HCT116 (cell line): Measurements from ENCODE around the gene MADCAM1. TPM values are rescaled to one million over a fixed set of nuclear protein-coding genes. Genes with fewer than 3 reads are reported as not detected.

Source experiments
- ATAC-seq: fragments of 200-7000 bp; cut with Tn5 transposase; 2 replicates; pipeline ENCODE4 v1.9.1; 2020; ENCODE audit warnings: mild to moderate bottlenecking, moderate library complexity
- BruUV-seq: library from RNA; stranded (reverse); fragments of 400-500 nt; replicated peaks from 2 replicates; lab custom pipeline; 2021; lab: Mats Ljungman, UMichigan
- CTCF ChIA-PET: fragments of 300-600 bp; sonication (Branson Sonifier 250); formaldehyde crosslinking; loops from one replicate; lab custom pipeline; 2021; ENCODE audit warnings: antibody characterized with exemption; lab: Charles Lee
- POLR2A ChIA-PET: fragments of 300-600, 350-600 bp; sonication (Branson Sonifier 250); formaldehyde crosslinking; loops from one replicate; lab custom pipeline; 2021; ENCODE audit warnings: antibody characterized with exemption; lab: Charles Lee
- RAD21 ChIA-PET, 2 experiments: fragments of 300-600 bp; sonication (Branson Sonifier 250); formaldehyde crosslinking; loops; one replicate each; lab custom pipeline; 2023; ENCODE audit warnings: low total read pairs in 2 of 2; ENCODE audit not compliant: uncharacterized antibody in 2 of 2, unreplicated experiment in 2 of 2, low non-redundant PET in 1 of 2; lab: Charles Lee
- DNase-seq: peaks from one replicate; pipeline ENCODE4 v3.0.0-alpha.2; 2010; ENCODE audit warnings: low read depth, low spot score
- H2AFZ ChIP-seq: fragments of 200-600 bp; shearing (Covaris generic), sonication (generic); 2 replicates; pipeline ENCODE4 v1.6.1; 2017; ENCODE audit warnings: low read depth, mixed run types, mixed read lengths, antibody characterized with exemption, low read length; ENCODE audit not compliant: poor library complexity, severe bottlenecking
- H3K27ac ChIP-seq: 2 replicates; pipeline ENCODE4 v1.5.1; 2012; ENCODE audit warnings: low read depth, low read length
- H3K27me3 ChIP-seq: fragments of 200-600 bp; sonication (generic); 2 replicates; pipeline ENCODE4 v1.6.1; 2016; ENCODE audit warnings: mixed run types, low read length, mixed read lengths; ENCODE audit not compliant: insufficient read depth
- H3K36me3 ChIP-seq, 2 experiments: fragments of 200-500 bp in 1 of 2; fragments of 200-600 bp in 1 of 2; sonication (Bioruptor generic) in 1 of 2; sonication (generic) in 1 of 2; 2 replicates each; pipeline versions ENCODE4 v1.5.1 to v1.6.1; 2014 to 2016; ENCODE audit warnings: low read length in 2 of 2, inconsistent platforms in 1 of 2, mixed read lengths in 1 of 2, mixed run types in 1 of 2; ENCODE audit not compliant: insufficient read depth in 2 of 2, control insufficient read depth in 1 of 2
- H3K4me1 ChIP-seq, 2 experiments: fragments of 200-600 bp in 1 of 2; sonication (generic) in 1 of 2; 2 replicates each; pipeline versions ENCODE4 v1.5.1 to v1.6.1; 2012 to 2017; ENCODE audit warnings: low read length in 2 of 2, inconsistent platforms in 1 of 2, mild to moderate bottlenecking in 1 of 2, mixed read lengths in 1 of 2, mixed run types in 1 of 2, moderate library complexity in 1 of 2; ENCODE audit not compliant: insufficient read depth in 2 of 2, control insufficient read depth in 1 of 2
- H3K4me2 ChIP-seq: fragments of 200-600 bp; sonication (generic); 2 replicates; pipeline ENCODE4 v1.6.1; 2017; ENCODE audit warnings: mixed run types, low read length, mixed read lengths
- H3K4me3 ChIP-seq, 2 experiments: fragments of 200-600 bp in 1 of 2; sonication (generic) in 1 of 2; replicated peaks in 1 of 2; 2 replicates each; pipeline ENCODE4 v1.5.1; 2011 to 2016; ENCODE audit warnings: low read length in 2 of 2, control low read depth in 1 of 2, low read depth in 1 of 2, mild to moderate bottlenecking in 1 of 2, mixed read lengths in 1 of 2, mixed run types in 1 of 2
- H3K79me2 ChIP-seq: fragments of 200-600 bp; sonication (generic); 2 replicates; pipeline ENCODE4 v1.6.1; 2017; ENCODE audit warnings: mild to moderate bottlenecking, mixed run types, low read length, moderate library complexity, mixed read lengths; ENCODE audit not compliant: insufficient read depth
- H3K9ac ChIP-seq: fragments of 200-600 bp; sonication (generic); 2 replicates; pipeline ENCODE4 v1.6.1; 2016; ENCODE audit warnings: low read length, mixed read lengths
- H3K9me2 ChIP-seq: fragments of 200-600 bp; sonication (generic), shearing (Covaris generic); 2 replicates; pipeline ENCODE4 v1.6.1; 2017; ENCODE audit warnings: mixed run types, mild to moderate bottlenecking, moderate library complexity; ENCODE audit not compliant: insufficient read depth
- H3K9me3 ChIP-seq, 2 experiments: fragments of 200-500 bp in 1 of 2; fragments of 200-600 bp in 1 of 2; sonication (Bioruptor generic) in 1 of 2; sonication (generic) in 1 of 2; 2 replicates each; pipeline ENCODE4 v1.6.1; 2014 to 2017; ENCODE audit warnings: low read length in 2 of 2, mixed read lengths in 2 of 2, inconsistent platforms in 1 of 2, low read depth in 1 of 2, mild to moderate bottlenecking in 1 of 2, mixed run types in 1 of 2, moderate library complexity in 1 of 2; ENCODE audit not compliant: control insufficient read depth in 1 of 2, insufficient read depth in 1 of 2
- H4K20me1 ChIP-seq: fragments of 200-600 bp; sonication (generic), shearing (Covaris generic); 2 replicates; pipeline ENCODE4 v1.6.1; 2017; ENCODE audit warnings: mixed run types, mild to moderate bottlenecking, moderate library complexity; ENCODE audit not compliant: insufficient read depth
- ATF3 ChIP-seq: IDR thresholded peaks from 2 replicates; pipeline ENCODE4 v1.6.1; 2012
- CBX3 ChIP-seq: IDR thresholded peaks from 2 replicates; pipeline ENCODE4 v1.6.1; 2012; ENCODE audit warnings: low read depth
- CEBPB ChIP-seq: IDR thresholded peaks from 2 replicates; pipeline ENCODE4 v1.6.1; 2012; ENCODE audit warnings: low read depth
- ELF1 ChIP-seq: IDR thresholded peaks from 2 replicates; pipeline ENCODE4 v1.6.1; 2012; ENCODE audit warnings: low read depth, borderline replicate concordance
- EZH2 ChIP-seq: fragments of 200-600 bp; sonication (generic); IDR thresholded peaks from 2 replicates; pipeline ENCODE4 v1.6.1; 2017; ENCODE audit warnings: antibody characterized with exemption, mixed run types
- EZH2phosphoT487 ChIP-seq: fragments of 200-600 bp; IDR thresholded peaks from 2 replicates; pipeline ENCODE4 v1.6.1; 2018; ENCODE audit warnings: antibody characterized with exemption, borderline replicate concordance
- POLR2A ChIP-seq: IDR thresholded peaks from 2 replicates; pipeline ENCODE4 v1.7.0; 2011; ENCODE audit warnings: borderline replicate concordance; ENCODE audit not compliant: insufficient read depth, insufficient read length; ENCODE audit errors: extremely low read depth
- POLR2AphosphoS5 ChIP-seq: IDR thresholded peaks from 2 replicates; pipeline ENCODE4 v1.6.1; 2011; ENCODE audit warnings: mild to moderate bottlenecking, low read depth, low read length, moderate library complexity
- RAD21 ChIP-seq: IDR thresholded peaks from 2 replicates; pipeline ENCODE4 v1.6.1; 2012; ENCODE audit warnings: low read depth, mild to moderate bottlenecking
- SP1 ChIP-seq: IDR thresholded peaks from 2 replicates; pipeline ENCODE4 v1.6.1; 2012; ENCODE audit warnings: low read depth
- SRF ChIP-seq: IDR thresholded peaks from 2 replicates; pipeline ENCODE4 v1.6.1; 2012; ENCODE audit warnings: low read depth
- TCF7L2 ChIP-seq: IDR thresholded peaks from 2 replicates; pipeline ENCODE4 v1.7.0; 2011; ENCODE audit warnings: borderline replicate concordance, inconsistent platforms; ENCODE audit not compliant: insufficient read depth, insufficient read length; ENCODE audit errors: extremely low read depth
- intact Hi-C: fragments of 100-400 bp; cut with micrococcal nuclease; formaldehyde crosslinking; loops from 2 replicates; pipeline ENCODE4 v1.10.0; 2022
- total RNA-seq: library from RNA; stranded (reverse); gene quantifications from one replicate; pipeline ENCODE4 v1.2.1, GENCODE V29; 2021; ENCODE audit not compliant: unreplicated experiment
- TF ChIP-seq, protein P1 (sequence below): IDR thresholded peaks from 2 replicates; pipeline ENCODE4 v1.6.1; 2012
- TF ChIP-seq, protein P2 (sequence below), 3 experiments: fragments of 200-600 bp in 1 of 3; sonication (generic) in 1 of 3; IDR thresholded peaks in 2 of 3; conservative IDR thresholded peaks in 1 of 3; 2 replicates each; pipeline ENCODE4 v1.5.1; 2012 to 2017; ENCODE audit warnings: low read depth in 2 of 3, low read length in 2 of 3, antibody characterized with exemption in 1 of 3, borderline replicate concordance in 1 of 3, control low read depth in 1 of 3, mild to moderate bottlenecking in 1 of 3, mixed read lengths in 1 of 3, mixed run types in 1 of 3, moderate library complexity in 1 of 3; ENCODE audit not compliant: insufficient read depth in 1 of 3

The MADCAM1 gene
- total RNA-seq, 1 experiment from 2014 or later, result 0.57 TPM

DNA sequence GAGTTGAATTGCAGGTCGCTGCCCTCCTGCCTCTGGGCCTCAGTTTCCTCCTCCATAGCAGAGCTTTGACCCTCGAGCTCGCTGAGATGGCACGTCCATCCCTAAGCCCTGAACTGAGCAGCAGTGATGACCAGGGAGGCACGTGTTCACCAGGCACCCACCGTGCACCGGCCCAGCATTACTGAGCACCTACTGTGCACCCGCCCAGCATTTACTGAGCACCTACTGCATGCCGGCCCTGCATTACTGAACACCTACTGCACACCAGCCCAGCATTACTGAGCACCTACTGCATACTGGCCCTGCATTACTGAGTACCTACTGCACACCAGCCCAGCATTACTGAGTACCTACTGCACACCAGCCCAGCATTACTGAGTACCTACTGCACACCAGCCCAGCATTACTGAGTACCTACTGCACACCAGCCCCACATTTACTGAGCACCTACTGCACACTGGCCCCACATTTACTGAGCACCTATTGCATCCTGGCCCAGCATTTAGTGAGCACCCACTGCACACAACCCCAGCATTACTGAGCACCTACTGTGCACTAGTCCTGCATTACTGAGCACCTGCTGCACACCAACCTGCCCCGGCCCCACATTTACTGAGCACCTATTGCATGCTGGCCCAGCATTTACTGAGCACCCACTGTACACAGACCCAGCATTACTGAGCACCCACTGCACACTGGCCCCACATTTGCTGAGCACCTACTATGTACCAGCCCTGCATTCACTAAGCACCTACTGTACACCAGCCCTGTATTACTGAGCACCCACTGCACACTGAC, 17.3 kb downstream of the MADCAM1 start:
- Histone ChIP-seq H3K79me2 (peaks cover 3% of the 10 kb centered on the region; the same call in 1 of the 2 replicates), H3K4me1 (peaks cover 18 to 32% of the 10 kb centered on the region in 2 experiments), H3K9me3 (no peaks in the 10 kb centered on the region), H4K20me1 (no peaks in the 10 kb centered on the region), H2AFZ (no peak overlapping the region), H3K4me3 (no peak overlapping the region), H3K27ac (no peak overlapping the region), H3K9ac (no peak overlapping the region), H3K36me3 (peaks cover 0 to 10% of the 10 kb centered on the region in 2 experiments; a peak in 1 of 4 replicates), H3K4me2 (no peak overlapping the region), H3K9me2 (no peaks in the 10 kb centered on the region), H3K27me3 (no peaks in the 10 kb centered on the region)
- ATAC-seq, result no peak
- no peak for DNase-seq
- ChIA-PET POLR2A (no interaction called here), RAD21 (no interaction called here), CTCF (no interaction called here)
- TF ChIP-seq SRF (no peak), TCF7L2 (no peak)
- intact Hi-C loops, result no loop called here
- BruUV-seq, result no TSS peak

DNA sequence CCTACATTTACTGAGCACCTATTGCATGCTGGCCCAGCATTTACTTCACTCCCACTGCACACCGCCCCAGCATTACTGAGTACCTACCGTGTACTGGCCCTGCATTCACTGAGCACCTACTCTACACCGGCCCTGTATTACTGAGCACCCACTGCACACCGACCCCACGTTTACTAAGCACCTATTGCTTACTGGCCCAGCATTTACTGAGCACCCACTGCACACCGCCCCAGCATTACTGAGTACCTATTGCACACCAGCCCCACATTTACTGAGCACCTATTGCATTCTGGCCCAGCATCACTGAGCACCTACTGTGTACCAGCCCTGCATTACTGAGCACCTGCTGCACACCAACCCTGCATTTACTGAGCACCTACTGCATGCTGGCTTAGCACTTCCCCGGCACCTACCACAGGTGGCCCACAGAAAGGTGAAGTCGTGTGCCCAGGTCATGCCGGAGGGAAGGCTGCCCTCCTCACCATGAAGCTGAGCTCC, 17.9 kb downstream of the MADCAM1 start:
- Histone ChIP-seq H3K4me3 (no peak overlapping the region), H3K9ac (no peak overlapping the region), H3K4me1 (peaks cover 16 to 27% of the 10 kb centered on the region in 2 experiments), H3K4me2 (no peak overlapping the region), H3K9me2 (no peaks in the 10 kb centered on the region), H3K36me3 (peaks cover 0 to 10% of the 10 kb centered on the region in 2 experiments; a peak in 1 of 4 replicates), H3K79me2 (no peaks in the 10 kb centered on the region), H3K27me3 (no peaks in the 10 kb centered on the region), H3K27ac (no peak overlapping the region), H2AFZ (no peak overlapping the region), H4K20me1 (no peaks in the 10 kb centered on the region), H3K9me3 (no peaks in the 10 kb centered on the region)
- ChIA-PET CTCF (no interaction called here), POLR2A (no interaction called here), RAD21 (no interaction called here)
- BruUV-seq, result no TSS peak
- DNase-seq, result no peak
- intact Hi-C loops, result no loop called here
- no peak for ATAC-seq
- TF ChIP-seq ELF1 (no peak), RAD21 (no peak), SP1 (no peak), EZH2 (no peak), POLR2A (no peak), ATF3 (no peak), TCF7L2 (no peak), CEBPB (no peak), EZH2phosphoT487 (no peak), CBX3 (no peak), POLR2AphosphoS5 (no peak)
- TF ChIP-seq, protein P1, sequence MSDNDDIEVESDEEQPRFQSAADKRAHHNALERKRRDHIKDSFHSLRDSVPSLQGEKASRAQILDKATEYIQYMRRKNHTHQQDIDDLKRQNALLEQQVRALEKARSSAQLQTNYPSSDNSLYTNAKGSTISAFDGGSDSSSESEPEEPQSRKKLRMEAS, result no peak
- TF ChIP-seq, protein P2, sequence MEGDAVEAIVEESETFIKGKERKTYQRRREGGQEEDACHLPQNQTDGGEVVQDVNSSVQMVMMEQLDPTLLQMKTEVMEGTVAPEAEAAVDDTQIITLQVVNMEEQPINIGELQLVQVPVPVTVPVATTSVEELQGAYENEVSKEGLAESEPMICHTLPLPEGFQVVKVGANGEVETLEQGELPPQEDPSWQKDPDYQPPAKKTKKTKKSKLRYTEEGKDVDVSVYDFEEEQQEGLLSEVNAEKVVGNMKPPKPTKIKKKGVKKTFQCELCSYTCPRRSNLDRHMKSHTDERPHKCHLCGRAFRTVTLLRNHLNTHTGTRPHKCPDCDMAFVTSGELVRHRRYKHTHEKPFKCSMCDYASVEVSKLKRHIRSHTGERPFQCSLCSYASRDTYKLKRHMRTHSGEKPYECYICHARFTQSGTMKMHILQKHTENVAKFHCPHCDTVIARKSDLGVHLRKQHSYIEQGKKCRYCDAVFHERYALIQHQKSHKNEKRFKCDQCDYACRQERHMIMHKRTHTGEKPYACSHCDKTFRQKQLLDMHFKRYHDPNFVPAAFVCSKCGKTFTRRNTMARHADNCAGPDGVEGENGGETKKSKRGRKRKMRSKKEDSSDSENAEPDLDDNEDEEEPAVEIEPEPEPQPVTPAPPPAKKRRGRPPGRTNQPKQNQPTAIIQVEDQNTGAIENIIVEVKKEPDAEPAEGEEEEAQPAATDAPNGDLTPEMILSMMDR (IDR thresholded peaks at IDR 0.05 in 2 of 3, conservative IDR thresholded peaks at IDR 0.05 in 1 of 3; ENCODE audit: borderline replicate concordance in 1 of 3, insufficient read depth in 1 of 3, low read depth in 2 of 3, low read length in 2 of 3), result no peak
